Pulmonary artery endothelial cell (primary cell): ENCODE data around the gene LOXL3. TPM values are rescaled to one million over a fixed set of nuclear protein-coding genes. Genes with fewer than 3 reads are reported as not detected.

ENCODE experiments used
- DNase-seq: peaks from one replicate; pipeline ENCODE4 v3.0.0-alpha.2; 2011; ENCODE audit warnings: low read depth, low spot score
- total RNA-seq: library from RNA; depleted of rRNA; stranded (reverse); fragments of >200 nt; gene quantifications from 2 replicates; pipeline ENCODE4 v1.2.3, GENCODE V29; 2014

Gene LOXL3
- total RNA-seq, 1 donor from 2014 or later, result 1.2 TPM

- DNase-seq, result peak; percentile 91
These were observed 24.1 kb downstream of the LOXL3 start, which contains the start of the genes AUP1 and HTRA2 for GRCh38 chr2:74529357-74530238. Gene AUP1 (minus strand): TSS chr2:74529706. CDS start chr2:74529629, 77 bp downstream. Gene HTRA2 (plus strand): TSS chr2:74529933. CDS start chr2:74530007, 74 bp downstream.

- DNase-seq, result no peak
These were observed 25.0 kb downstream of the LOXL3 start for GRCh38 chr2:74528600-74529356.

- no peak for DNase-seq
These were observed 26.0 kb downstream of the LOXL3 start for GRCh38 chr2:74527741-74528140.

- no peak for DNase-seq
These were observed 27.0 kb downstream of the LOXL3 start for GRCh38 chr2:74526649-74527230.

GRCh38 chr2:74525717-74526648, 27.8 kb downstream of the LOXL3 start, which contains the start of gene DQX1:
Gene DQX1 (minus strand): TSS chr2:74526231. CDS start chr2:74525729, 502 bp downstream.
- DNase-seq, result no peak

- DNase-seq, result no peak
These were observed 28.6 kb downstream of the LOXL3 start for GRCh38 chr2:74524955-74525716.

- no peak for DNase-seq
These were observed 29.7 kb downstream of the LOXL3 start for GRCh38 chr2:74524005-74524404.

GRCh38 chr2:74522516-74522915, 31.2 kb downstream of the LOXL3 start:
- no peak for DNase-seq

- DNase-seq, result no peak
These were observed 37.1 kb downstream of the LOXL3 start for GRCh38 chr2:74516650-74517049.

- DNase-seq, result no peak
These were observed 37.6 kb downstream of the LOXL3 start for GRCh38 chr2:74515981-74516633.

- no peak for DNase-seq
These were observed 38.3 kb downstream of the LOXL3 start for GRCh38 chr2:74515271-74515980.

GRCh38 chr2:74514368-74515270, 39.1 kb downstream of the LOXL3 start, which contains the start of gene TLX2:
Gene TLX2 (plus strand): TSS chr2:74514450. CDS start chr2:74514807, 357 bp downstream.
- DNase-seq, result no peak

GRCh38 chr2:74513605-74514367, 40.0 kb downstream of the LOXL3 start:
- DNase-seq, result no peak

GRCh38 chr2:74512744-74513604, 40.8 kb downstream of the LOXL3 start:
- DNase-seq, result no peak

- no peak for DNase-seq
These were observed 42.4 kb downstream of the LOXL3 start for GRCh38 chr2:74511104-74511989.
